ENCODE data around the gene ZNF483. TPM values are rescaled to one million over a fixed set of nuclear protein-coding genes. Genes with fewer than 3 reads are reported as not detected.
A peak's percentile ranks its signal among the peaks of the same experiment; 100 is the strongest.

Gene ZNF483
- total RNA-seq, 2 donors from 2014 or later: 7.0 to 7.3 TPM

- no peaks in the 10 kb centered on the region for H3K4me1 Mint-ChIP-seq
- H3K27me3 Mint-ChIP-seq: no peaks in the 10 kb centered on the region
- no peak overlapping the region for H3K27ac Mint-ChIP-seq
- no peak for ATAC-seq (replicated peaks)
- H3K9me3 Mint-ChIP-seq: peaks cover 11% of the 10 kb centered on the region
- no peak overlapping the region for H3K4me3 Mint-ChIP-seq
- peaks cover 18% of the 10 kb centered on the region for H3K36me3 Mint-ChIP-seq (ENCODE audit: low read depth)
Observed at GRCh38 chr9:111572950-111573604, 48.1 kb downstream of the ZNF483 start.

GRCh38 chr9:111582888-111583287, 57.9 kb downstream of the ZNF483 start:
- Mint-ChIP-seq H3K4me3 (no peak overlapping the region), H3K27ac (no peak overlapping the region), H3K27me3 (no peaks in the 10 kb centered on the region), H3K9me3 (no peaks in the 10 kb centered on the region), H3K36me3 (ENCODE audit: low read depth) (no peaks in the 10 kb centered on the region), H3K4me1 (no peaks in the 10 kb centered on the region)
- no peak for ATAC-seq (replicated peaks)

- Mint-ChIP-seq H3K4me3 (no peak overlapping the region), H3K27ac (no peak overlapping the region), H3K27me3 (no peaks in the 10 kb centered on the region), H3K9me3 (no peaks in the 10 kb centered on the region), H3K36me3 (ENCODE audit: low read depth) (no peaks in the 10 kb centered on the region), H3K4me1 (no peaks in the 10 kb centered on the region)
- ATAC-seq (replicated peaks): no peak
Observed at GRCh38 chr9:111586378-111586777, 61.4 kb downstream of the ZNF483 start.

GRCh38 chr9:111588846-111589245, 63.9 kb downstream of the ZNF483 start:
- no peaks in the 10 kb centered on the region for H3K4me1 Mint-ChIP-seq
- H3K27ac Mint-ChIP-seq: no peak overlapping the region
- H3K36me3 Mint-ChIP-seq (ENCODE audit: low read depth): no peaks in the 10 kb centered on the region
- H3K4me3 Mint-ChIP-seq: no peak overlapping the region
- no peak for ATAC-seq (replicated peaks)
- H3K27me3 Mint-ChIP-seq: no peaks in the 10 kb centered on the region
- no peaks in the 10 kb centered on the region for H3K9me3 Mint-ChIP-seq

GRCh38 chr9:111597852-111598732, 73.1 kb downstream of the ZNF483 start:
- peak overlapping the region; percentile 89 for H3K4me3 Mint-ChIP-seq

GRCh38 chr9:111598733-111599091, 73.7 kb downstream of the ZNF483 start:
- no peaks in the 10 kb centered on the region for H3K36me3 Mint-ChIP-seq (ENCODE audit: low read depth)
- H3K4me3 Mint-ChIP-seq: peak overlapping the region; percentile 89
- peaks cover 13% of the 10 kb centered on the region for H3K27me3 Mint-ChIP-seq
- peak overlapping the region; percentile 50 for H3K27ac Mint-ChIP-seq
- peak; percentile 52 for ATAC-seq (replicated peaks)
- H3K4me1 Mint-ChIP-seq: peaks cover 5% of the 10 kb centered on the region
- H3K9me3 Mint-ChIP-seq: no peaks in the 10 kb centered on the region

More at GRCh38 chr9:111597852-111598732, 73.1 kb downstream of the ZNF483 start:
- Mint-ChIP-seq H3K9me3 (no peaks in the 10 kb centered on the region), H3K36me3 (ENCODE audit: low read depth) (no peaks in the 10 kb centered on the region), H3K27ac (peak overlapping the region; percentile 50), H3K4me1 (peaks cover 5% of the 10 kb centered on the region), H3K27me3 (peaks cover 13% of the 10 kb centered on the region)
- ATAC-seq (replicated peaks): peak; percentile 71

- ATAC-seq (replicated peaks): peak; percentile 29
- peak within 1 kb of the TSS; percentile 89 for H3K4me3 Mint-ChIP-seq
- no peaks in the 10 kb centered on the region for H3K9me3 Mint-ChIP-seq
- peaks cover 5% of the 10 kb centered on the region for H3K4me1 Mint-ChIP-seq
- H3K36me3 Mint-ChIP-seq (ENCODE audit: low read depth): no peaks in the 10 kb centered on the region
- H3K27me3 Mint-ChIP-seq: peaks cover 13% of the 10 kb centered on the region
- peak within 1 kb of the TSS; percentile 57 for H3K27ac Mint-ChIP-seq
Observed at GRCh38 chr9:111599092-111599954, 74.3 kb downstream of the ZNF483 start, which contains the start of gene PTGR1. Gene PTGR1 (minus strand): TSS chr9:111599647. CDS start chr9:111597422, 2,225 bp downstream.

- no peak for ATAC-seq (replicated peaks)
- Mint-ChIP-seq H3K9me3 (no peaks in the 10 kb centered on the region), H3K4me3 (peak overlapping the region; percentile 89), H3K4me1 (peaks cover 5% of the 10 kb centered on the region), H3K27ac (no peak overlapping the region), H3K27me3 (peaks cover 13% of the 10 kb centered on the region), H3K36me3 (ENCODE audit: low read depth) (no peaks in the 10 kb centered on the region)
Observed at GRCh38 chr9:111599955-111600343, 75.0 kb downstream of the ZNF483 start.

- peaks cover 13% of the 10 kb centered on the region for H3K27me3 Mint-ChIP-seq
- H3K36me3 Mint-ChIP-seq (ENCODE audit: low read depth): no peaks in the 10 kb centered on the region
- H3K9me3 Mint-ChIP-seq: no peaks in the 10 kb centered on the region
- peak overlapping the region; percentile 15 for H3K4me3 Mint-ChIP-seq
- ATAC-seq (replicated peaks): no peak
- no peak overlapping the region for H3K27ac Mint-ChIP-seq
- peaks cover 5% of the 10 kb centered on the region for H3K4me1 Mint-ChIP-seq
Observed at GRCh38 chr9:111601237-111602018, 76.4 kb downstream of the ZNF483 start.

GRCh38 chr9:111603041-111603440, 78.1 kb downstream of the ZNF483 start:
- no peak overlapping the region for H3K27ac Mint-ChIP-seq
- H3K36me3 Mint-ChIP-seq (ENCODE audit: low read depth): no peaks in the 10 kb centered on the region
- H3K27me3 Mint-ChIP-seq: peaks cover 13% of the 10 kb centered on the region
- no peaks in the 10 kb centered on the region for H3K9me3 Mint-ChIP-seq
- no peak for ATAC-seq (replicated peaks)
- peaks cover 5% of the 10 kb centered on the region for H3K4me1 Mint-ChIP-seq
- H3K4me3 Mint-ChIP-seq: no peak overlapping the region

GRCh38 chr9:111604054-111604615, 79.2 kb downstream of the ZNF483 start:
- no peaks in the 10 kb centered on the region for H3K9me3 Mint-ChIP-seq
- no peak overlapping the region for H3K4me3 Mint-ChIP-seq
- H3K27me3 Mint-ChIP-seq: peaks cover 15% of the 10 kb centered on the region
- H3K27ac Mint-ChIP-seq: no peak overlapping the region
- H3K4me1 Mint-ChIP-seq: peaks cover 4% of the 10 kb centered on the region
- H3K36me3 Mint-ChIP-seq (ENCODE audit: low read depth): no peaks in the 10 kb centered on the region
- no peak for ATAC-seq (replicated peaks)

GRCh38 chr9:111605041-111605559, 80.1 kb downstream of the ZNF483 start:
- Mint-ChIP-seq H3K4me3 (no peak overlapping the region), H3K27me3 (peaks cover 13% of the 10 kb centered on the region), H3K9me3 (no peaks in the 10 kb centered on the region), H3K36me3 (ENCODE audit: low read depth) (no peaks in the 10 kb centered on the region), H3K27ac (no peak overlapping the region), H3K4me1 (no peaks in the 10 kb centered on the region)
- ATAC-seq (replicated peaks): no peak

- Mint-ChIP-seq H3K36me3 (ENCODE audit: low read depth) (no peaks in the 10 kb centered on the region), H3K9me3 (no peaks in the 10 kb centered on the region), H3K4me3 (no peak overlapping the region), H3K4me1 (no peaks in the 10 kb centered on the region), H3K27me3 (peaks cover 33% of the 10 kb centered on the region), H3K27ac (no peak overlapping the region)
- no peak for ATAC-seq (replicated peaks)
Observed at GRCh38 chr9:111610149-111610548, 85.2 kb downstream of the ZNF483 start.

Data from activated T-helper 17 cell treated with anti-CD3 and anti-CD28 coated beads, Interleukin-2, amount 50 U/mL, for 72 hours (primary cell).